ENCODE data around the gene TMEM62. TPM values are rescaled to one million over a fixed set of nuclear protein-coding genes. Genes with fewer than 3 reads are reported as not detected.

TMEM62 gene
- total and polyA plus RNA-seq, 10 of the 15 experiments (the other 5 are each of a cell fraction or from before 2014, with no cell fraction given) = 7.0 to 26.8 (median 14.9) TPM

GRCh38 chr15:43125100-43125661 is 8.2 kb upstream of the TMEM62 start:
- H3K36me3 ChIP-seq (ENCODE audit: control insufficient read depth in 2 of 2, insufficient read depth in 2 of 2, low read length in 1 of 2) = no peaks in the 10 kb centered on the region
- DNase-seq (ENCODE audit: low read depth, low spot score) (no peak), FAIRE-seq (no peak), ATAC-seq (no peak)
- BruUV-seq (replicated peaks) = no TSS peak
- no peak overlapping the region for H3K9ac ChIP-seq (ENCODE audit: control insufficient read depth, insufficient read depth, low read length)
- no peaks in the 10 kb centered on the region; the same call in 2 of the 3 replicates for H3K9me3 ChIP-seq (replicated peaks; ENCODE audit: control insufficient read depth, insufficient read depth, low read length)
- no peak overlapping the region for H3K4me2 ChIP-seq (ENCODE audit: control insufficient read depth, insufficient read depth)
- no peaks in the 10 kb centered on the region for H3K79me2 ChIP-seq (ENCODE audit: control insufficient read depth, insufficient read depth, low read length)
- ChIA-PET SMC1A (ENCODE audit: uncharacterized antibody, unreplicated experiment) (no interaction called here), POLR2A (interaction anchor here (0.7 kb wide), 1 partner anchor 123 kb away, joined by 3 read pairs; no protein-coding TSS in a partner anchor), RAD21 (ENCODE audit: unreplicated experiment) (no interaction called here), CTCF (no interaction called here)
- intact Hi-C loops (cut with micrococcal nuclease; ENCODE audit: unreplicated experiment) = no loop called here
- no peak overlapping the region for H3K27ac ChIP-seq (ENCODE audit: control insufficient read depth, insufficient read depth)
- in situ Hi-C loops (cut with MboI) = no loop called here
- no peak overlapping the region for H2AFZ ChIP-seq (ENCODE audit: control insufficient read depth, low read depth, low read length)
- TF ChIP-seq ZNF207 (IDR thresholded peaks at IDR 0.05; ENCODE audit: borderline replicate concordance) = no peak
- no peak for TF ChIP-seq FOXK2 (IDR thresholded peaks at IDR 0.05)
- TF ChIP-seq IKZF1 (conservative IDR thresholded peaks at IDR 0.05) = 0 out of 2 replicates have a peak, but pooled peaks have one; percentile 23
- peak; percentile 6; the same call in 1 of the 2 replicates for TF ChIP-seq SPI1 (IDR thresholded peaks at IDR 0.05; ENCODE audit: borderline replicate concordance, insufficient read depth, low read depth, low read length)
- TF ChIP-seq ATF3 (IDR thresholded peaks at IDR 0.05; ENCODE audit: borderline replicate concordance, extremely low read depth, low read depth, low read length) = no peak
- H4K20me1 ChIP-seq (ENCODE audit: control insufficient read depth, insufficient read depth) = no peaks in the 10 kb centered on the region
- no peaks in the 10 kb centered on the region for H3K27me3 ChIP-seq (replicated peaks in 1 of 2; ENCODE audit: control insufficient read depth in 2 of 2, insufficient read depth in 2 of 2, low read length in 1 of 2)
- 40% methylated on average over 3 of the region's 3 CpGs for WGBS (ENCODE audit: insufficient coverage, insufficient replicate concordance, low lambda C conversion rate, missing lambda C conversion rate)
- no peak overlapping the region for H3K4me3 ChIP-seq
- no peaks in the 10 kb centered on the region for H3K4me1 ChIP-seq (ENCODE audit: control insufficient read depth, insufficient read depth, low read length)

GRCh38 chr15:43126356-43126755 is 7.0 kb upstream of the TMEM62 start:
- H2AFZ ChIP-seq (ENCODE audit: control insufficient read depth, low read depth, low read length) = no peak overlapping the region
- intact Hi-C loops (cut with micrococcal nuclease; ENCODE audit: unreplicated experiment) (no loop called here), in situ Hi-C loops (cut with MboI) (no loop called here)
- no peaks in the 10 kb centered on the region for H3K27me3 ChIP-seq (replicated peaks in 1 of 2; ENCODE audit: control insufficient read depth in 2 of 2, insufficient read depth in 2 of 2, low read length in 1 of 2)
- H3K4me3 ChIP-seq = no peak overlapping the region
- ChIA-PET POLR2A (no interaction called here), RAD21 (ENCODE audit: unreplicated experiment) (no interaction called here), SMC1A (ENCODE audit: uncharacterized antibody, unreplicated experiment) (no interaction called here), CTCF (no interaction called here)
- 63% methylated on average over 6 of the region's 6 CpGs for WGBS (ENCODE audit: insufficient coverage, insufficient replicate concordance, low lambda C conversion rate, missing lambda C conversion rate)
- no peak for FAIRE-seq
- BruUV-seq (replicated peaks) = no TSS peak
- H4K20me1 ChIP-seq (ENCODE audit: control insufficient read depth, insufficient read depth) = no peaks in the 10 kb centered on the region
- H3K79me2 ChIP-seq (ENCODE audit: control insufficient read depth, insufficient read depth, low read length) = no peaks in the 10 kb centered on the region
- no peaks in the 10 kb centered on the region for H3K36me3 ChIP-seq (ENCODE audit: control insufficient read depth in 2 of 2, insufficient read depth in 2 of 2, low read length in 1 of 2)
- DNase-seq (ENCODE audit: low read depth, low spot score) = no peak
- H3K4me1 ChIP-seq (ENCODE audit: control insufficient read depth, insufficient read depth, low read length) = no peaks in the 10 kb centered on the region
- H3K9me3 ChIP-seq (replicated peaks; ENCODE audit: control insufficient read depth, insufficient read depth, low read length) = no peaks in the 10 kb centered on the region; the same call in 2 of the 3 replicates
- no peak overlapping the region for H3K9ac ChIP-seq (ENCODE audit: control insufficient read depth, insufficient read depth, low read length)
- no peak overlapping the region for H3K27ac ChIP-seq (ENCODE audit: control insufficient read depth, insufficient read depth)
- ATAC-seq = no peak
- H3K4me2 ChIP-seq (ENCODE audit: control insufficient read depth, insufficient read depth) = no peak overlapping the region
- no peak for TF ChIP-seq REST (IDR thresholded peaks at IDR 0.05; ENCODE audit: low read depth, low read length)
- no peak for TF ChIP-seq RELA (IDR thresholded peaks at IDR 0.05; ENCODE audit: borderline replicate concordance, partially characterized antibody)
- TF ChIP-seq RFX5 (IDR thresholded peaks at IDR 0.05; ENCODE audit: low read depth, low read length) = no peak
- no peak for TF ChIP-seq IKZF2 (IDR thresholded peaks at IDR 0.05)
- no peak for TF ChIP-seq EED (IDR thresholded peaks at IDR 0.05; ENCODE audit: low read depth)
- no peak for TF ChIP-seq SMAD5 (IDR thresholded peaks at IDR 0.05; ENCODE audit: low read depth)
- TF ChIP-seq MEF2A (IDR thresholded peaks at IDR 0.05; ENCODE audit: insufficient read depth, low read depth, low read length) = no peak
- TF ChIP-seq STAT3 (IDR thresholded peaks at IDR 0.05; ENCODE audit: low read depth, low read length) = no peak
- no peak for TF ChIP-seq USF1 (IDR thresholded peaks at IDR 0.05; ENCODE audit: borderline replicate concordance, extremely low read length, insufficient read depth, low read depth, low read length)

Data from GM12878 (cell line).